Dermis microvascular lymphatic vessel endothelial cell (primary cell): Measurements from ENCODE around the gene METTL13. TPM values are rescaled to one million over a fixed set of nuclear protein-coding genes. Genes with fewer than 3 reads are reported as not detected.

Source experiments
- total RNA-seq: library from RNA; depleted of rRNA; stranded (reverse); fragments of >200 nt; gene quantifications from 2 replicates; pipeline ENCODE4 v1.2.1, GENCODE V29; 2014

METTL13 gene
- total RNA-seq, 1 donor from 2014 or later, result 19.4 TPM

Other genes with a start within 250 kb of the METTL13 start
- not detected in 2 replicates for gene MYOCOS, start 159.4 kb upstream of the METTL13 start, total RNA-seq
- not detected in 2 replicates for gene MYOC, start 129.0 kb upstream of the METTL13 start, total RNA-seq
- gene VAMP4, start 39.6 kb upstream of the METTL13 start, total RNA-seq, result 3.1 and 4.9 TPM in 2 replicates
- 0.51 and 2.5 TPM in 2 replicates for gene DNM3, start 59.8 kb downstream of the METTL13 start, total RNA-seq